Activated CD8-positive, alpha-beta memory T cell treated with anti-CD3 and anti-CD28 coated beads, Interleukin-2, amount 50 U/mL, for 48 hours (primary cell): ENCODE measurements around the gene PXMP4.

Experiments used
- DNase-seq: peaks from one replicate; pipeline ENCODE4 v3.0.0-alpha.2; 2020

The PXMP4 gene

GRCh38 chr20:33667676-33668465 lies 52.2 kb downstream of the PXMP4 start:
- peak; percentile 90 for DNase-seq

GRCh38 chr20:33667245-33667675 lies 52.9 kb downstream of the PXMP4 start:
- peak; percentile 83 for DNase-seq

- peak; percentile 91 for DNase-seq
Measured at GRCh38 chr20:33666293-33667244, 53.5 kb downstream of the PXMP4 start, which contains the start of gene ACTL10. ACTL10 (plus strand) TSS chr20:33666943; CDS start chr20:33667498, 555 bp downstream.

DNA sequence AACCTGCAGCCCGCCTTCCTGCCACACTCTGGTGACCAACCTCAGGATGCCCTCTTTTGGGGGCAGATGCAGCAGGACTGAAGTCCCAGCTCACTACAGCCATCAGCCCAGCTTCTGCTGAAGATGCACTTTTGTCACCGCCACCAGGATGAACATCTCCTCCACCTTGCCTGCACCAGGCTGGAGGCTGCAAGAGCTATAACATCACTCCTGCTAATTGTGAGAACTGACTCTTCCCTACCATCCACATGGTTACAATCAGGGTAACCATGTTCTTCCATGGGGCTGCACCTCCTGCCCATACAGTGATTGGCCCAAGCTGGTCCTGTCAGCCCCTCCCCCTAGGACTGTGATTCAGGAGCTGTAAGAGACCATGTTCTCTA lies 55.4 kb downstream of the PXMP4 start:
- no peak for DNase-seq

DNA sequence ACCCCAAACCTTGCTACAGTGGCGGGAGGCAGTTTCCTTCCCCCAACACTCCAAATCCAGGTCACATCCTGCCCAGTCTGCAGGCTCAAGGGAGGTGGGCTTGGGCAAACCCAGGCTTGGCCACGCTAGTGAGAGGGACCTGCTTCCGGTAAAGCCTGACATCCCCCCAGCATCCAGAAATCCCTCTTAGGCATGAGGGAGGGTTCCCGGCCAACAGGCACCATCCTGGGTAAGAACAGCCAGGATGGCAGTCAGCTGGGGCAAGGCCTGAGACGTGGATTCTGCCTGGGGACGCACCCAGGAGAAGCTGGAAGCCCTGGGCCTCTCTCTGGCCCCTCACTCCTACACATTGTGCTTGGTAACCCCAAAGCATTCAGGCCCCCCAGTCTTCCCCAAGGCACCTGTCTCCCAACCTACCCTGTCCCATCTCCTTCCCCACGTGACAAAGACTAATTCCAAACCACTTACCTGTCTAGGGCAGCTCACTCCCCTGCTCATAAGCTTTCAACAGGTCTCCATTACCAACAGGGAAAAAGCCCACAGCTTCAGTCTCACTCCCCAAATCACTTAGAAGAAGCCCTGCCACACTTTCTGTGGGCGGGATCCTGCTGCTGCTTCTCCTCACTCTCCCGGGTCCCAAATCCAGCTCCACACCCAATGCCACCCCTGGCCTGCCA lies 55.9 kb downstream of the PXMP4 start:
- DNase-seq, result no peak

- peak; percentile 91 for DNase-seq
Measured at GRCh38 chr20:33663161-33664084, 56.7 kb downstream of the PXMP4 start.

GRCh38 chr20:33662172-33662571 lies 57.9 kb downstream of the PXMP4 start, which contains the start of gene C20orf144:
C20orf144 (plus strand) TSS chr20:33662327; CDS start chr20:33662346, 19 bp downstream.
- DNase-seq, result no peak

GRCh38 chr20:33660685-33661058 lies 59.4 kb downstream of the PXMP4 start:
- DNase-seq, result no peak

DNA sequence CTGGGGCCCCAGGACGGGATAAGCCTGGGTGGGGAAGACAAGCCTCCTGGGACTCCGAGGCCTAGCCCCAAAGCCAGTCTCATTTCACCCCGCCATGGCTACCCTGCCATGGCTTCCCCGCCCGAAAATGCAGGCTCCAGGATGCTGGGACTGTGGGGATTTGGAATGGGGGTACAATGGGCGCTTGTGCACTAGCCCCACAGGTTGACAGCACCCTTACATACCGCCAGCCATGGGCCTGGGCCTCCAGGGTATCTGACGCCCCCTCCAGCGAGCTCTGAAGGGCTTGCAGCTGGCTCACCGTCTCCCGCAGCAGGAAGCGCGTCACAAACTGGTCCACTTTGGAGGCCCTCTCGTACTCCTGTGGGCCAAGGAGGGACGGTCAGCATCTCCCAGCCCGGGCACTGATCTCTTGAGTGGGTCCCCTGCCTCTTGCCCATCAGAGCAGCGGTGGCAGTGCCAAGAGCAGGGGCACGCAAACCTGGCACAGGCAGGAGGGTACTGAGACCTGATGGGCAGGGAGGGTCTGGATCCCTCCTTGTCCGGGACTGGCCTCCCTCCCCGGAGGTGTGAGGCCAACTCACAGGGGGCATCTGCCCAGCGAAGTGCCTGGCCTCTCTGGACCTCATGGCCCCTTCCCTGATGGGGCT lies 60.0 kb downstream of the PXMP4 start:
- no peak for DNase-seq

DNA sequence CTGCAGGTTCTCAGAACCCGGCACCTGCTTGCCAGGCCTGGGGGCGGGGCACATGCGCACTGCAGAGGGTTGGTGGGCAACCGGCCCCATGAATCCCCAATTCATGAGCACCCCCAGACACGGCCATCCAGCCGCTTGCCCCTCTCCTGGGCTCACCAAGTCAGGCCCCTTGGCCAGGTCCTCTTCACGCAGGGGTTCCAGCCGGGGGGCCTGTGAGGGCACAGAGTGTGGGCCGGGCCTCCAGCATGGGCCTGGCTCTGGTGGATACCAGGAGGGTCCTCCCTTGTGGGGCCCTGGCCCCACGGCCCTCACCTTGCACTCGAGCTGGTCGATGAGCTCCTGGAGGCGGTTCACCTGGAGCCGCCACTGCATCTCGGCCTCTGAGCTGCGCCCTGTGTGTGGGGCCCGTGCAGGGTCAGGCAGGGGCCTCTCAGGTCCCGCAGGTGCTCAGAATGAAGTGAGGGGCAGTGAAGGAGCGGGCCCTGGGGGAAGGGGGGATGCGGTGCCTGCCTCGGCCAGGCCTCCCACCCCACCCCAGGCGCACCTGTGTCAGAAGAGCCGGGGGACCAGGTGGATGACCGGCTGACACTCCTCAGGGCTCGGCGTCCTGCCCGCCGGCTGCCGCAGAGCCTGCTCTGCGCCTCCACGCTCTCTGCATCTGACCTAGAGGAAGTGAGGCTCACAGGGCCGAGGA lies 60.6 kb downstream of the PXMP4 start:
- DNase-seq, result no peak

DNA sequence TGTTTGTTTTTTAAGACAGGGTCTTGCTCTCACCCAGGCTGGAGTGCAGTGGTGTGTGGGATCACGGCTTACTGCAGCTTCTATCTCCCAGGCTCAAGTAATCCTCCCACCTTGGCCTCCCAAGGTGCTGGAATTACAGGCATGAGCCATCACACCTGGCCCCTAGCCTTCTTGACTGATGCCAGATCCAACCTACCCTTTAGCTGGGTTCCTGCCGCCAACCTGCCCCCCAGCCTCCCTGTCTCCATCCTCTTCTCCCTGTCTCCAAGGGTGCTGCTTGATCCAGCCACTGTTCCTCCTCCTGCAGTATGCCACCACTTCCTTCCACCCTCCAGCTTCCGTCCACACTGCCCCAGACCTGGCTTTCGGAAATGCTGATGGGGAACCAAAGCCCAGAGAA lies 61.2 kb downstream of the PXMP4 start:
- no peak for DNase-seq

- DNase-seq, result no peak
Measured at GRCh38 chr20:33658510-33658909, 61.6 kb downstream of the PXMP4 start.

- DNase-seq, result no peak
Measured at GRCh38 chr20:33657704-33658095, 62.4 kb downstream of the PXMP4 start.

DNA sequence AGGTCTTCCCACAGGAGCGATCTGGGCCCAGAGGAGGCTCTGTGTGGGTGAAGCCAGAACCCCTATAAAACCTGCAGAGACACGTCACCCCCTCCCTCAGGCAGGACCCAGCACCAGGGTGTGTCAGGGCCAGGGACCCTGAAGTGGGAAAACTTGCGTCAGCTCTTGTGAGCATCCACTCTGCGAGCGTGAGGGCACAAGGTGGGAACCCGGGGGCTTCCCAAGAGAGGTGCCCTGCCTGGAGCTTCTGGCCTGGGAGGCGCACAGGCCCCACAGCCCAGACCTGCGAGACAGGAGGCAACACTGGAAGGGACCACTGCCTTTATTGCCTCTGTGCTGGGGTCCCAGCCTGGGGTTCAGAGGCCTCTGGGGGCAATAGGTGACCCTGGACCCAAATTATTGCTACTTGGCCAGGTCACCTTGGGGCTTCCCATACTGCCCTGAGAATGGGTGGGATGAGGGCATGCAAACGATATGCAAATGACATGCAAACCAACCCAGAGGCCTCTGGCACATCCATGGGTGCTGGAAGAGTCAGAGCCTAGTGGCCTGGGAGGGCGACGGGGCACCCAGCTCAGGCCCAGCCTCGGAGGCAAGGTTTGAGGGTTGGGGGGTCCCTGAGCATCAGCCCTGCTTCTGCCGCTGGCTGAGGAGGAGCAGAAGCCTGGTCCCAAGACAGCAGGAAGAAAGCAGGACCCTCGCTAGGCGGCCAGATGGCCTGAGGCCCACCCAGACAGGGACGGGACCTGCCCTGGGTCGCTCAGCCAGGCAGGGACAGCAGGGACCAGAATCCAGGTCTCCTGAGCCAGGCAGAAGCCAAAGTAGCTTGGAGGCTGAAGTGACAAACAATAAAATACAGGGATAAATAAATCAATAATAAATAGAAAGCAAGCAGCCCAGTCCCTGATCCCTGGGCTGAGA lies 63.1 kb downstream of the PXMP4 start:
- DNase-seq, result no peak

- DNase-seq, result no peak
Measured at GRCh38 chr20:33656010-33656782, 63.9 kb downstream of the PXMP4 start.

DNA sequence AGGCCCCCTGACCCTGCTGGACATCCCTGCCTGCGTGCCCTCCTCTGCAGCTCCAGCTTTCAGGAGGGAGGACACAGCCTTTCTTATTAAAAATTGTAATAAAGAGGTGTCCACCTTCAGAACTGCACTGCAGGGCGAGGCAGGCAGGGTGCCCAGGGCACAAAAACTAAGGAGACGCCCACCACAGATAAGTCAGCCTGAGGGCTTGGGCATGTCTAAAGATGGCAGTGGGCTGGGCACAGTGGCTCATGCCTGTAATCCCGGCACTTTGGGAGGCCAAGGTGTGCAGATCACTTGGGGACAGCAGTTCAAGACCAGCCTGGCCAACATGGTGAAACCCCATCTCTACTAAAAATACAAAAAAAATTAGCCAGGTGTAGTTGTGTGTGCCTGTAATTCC lies 64.9 kb downstream of the PXMP4 start:
- DNase-seq, result no peak

DNA sequence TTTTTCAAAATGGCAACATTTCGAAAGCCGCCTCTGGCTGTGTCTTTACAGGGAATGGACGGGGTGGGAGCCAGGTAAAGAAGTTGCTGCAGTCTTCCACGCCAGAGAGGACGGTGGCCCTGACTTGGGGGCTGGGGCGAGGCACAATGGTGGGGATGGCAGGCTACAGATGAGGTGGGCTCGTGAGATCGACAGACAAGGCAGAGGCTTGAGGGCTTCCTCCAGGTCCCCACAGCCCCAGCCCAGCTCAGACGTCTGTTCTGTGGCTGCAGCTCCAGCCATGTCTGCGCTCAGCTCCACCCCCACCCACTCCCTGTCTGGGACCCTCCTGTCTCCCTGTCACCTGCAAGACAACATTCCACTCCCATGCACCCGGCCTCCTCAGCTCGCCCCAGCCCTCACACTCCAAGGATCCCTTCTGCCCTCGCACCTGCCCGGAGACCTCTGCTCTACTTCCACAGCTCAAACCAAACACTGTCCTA lies 65.4 kb downstream of the PXMP4 start:
- no peak for DNase-seq

DNA sequence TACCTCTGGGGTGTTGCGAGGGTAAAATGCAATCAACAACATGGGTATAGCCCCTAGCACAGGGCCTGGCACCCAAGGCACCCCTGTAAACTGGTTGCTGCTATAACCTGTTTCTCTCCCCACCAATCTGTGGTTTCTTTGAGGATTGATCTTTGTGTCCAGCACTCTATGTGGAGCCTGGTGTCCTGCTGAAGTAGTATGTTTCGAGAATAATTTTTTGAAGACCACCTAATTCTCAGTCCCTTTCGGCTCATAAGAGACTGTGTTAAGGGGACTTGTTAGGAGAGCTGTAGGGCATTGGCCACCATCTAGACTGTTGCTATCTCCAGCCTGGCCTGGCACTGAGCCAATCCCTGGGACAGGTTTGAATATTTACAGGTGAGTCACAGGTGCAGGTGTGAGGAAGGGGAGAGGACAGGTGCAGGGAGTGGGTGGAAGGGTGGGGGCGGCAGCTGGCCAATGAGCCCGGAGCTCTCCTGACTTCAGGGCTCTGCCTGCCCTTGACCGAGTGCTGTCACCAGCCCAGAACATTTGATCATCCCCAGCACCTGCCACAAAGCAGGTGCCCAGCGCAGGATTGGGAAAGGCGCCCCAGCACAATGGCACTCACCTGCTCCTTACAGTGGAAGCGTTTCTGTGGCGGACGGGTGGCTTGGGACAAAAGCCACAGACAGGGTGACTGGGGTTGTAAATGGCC lies 66.1 kb downstream of the PXMP4 start:
- no peak for DNase-seq
